ENCODE results near the gene ASAH2. TPM values are rescaled to one million over a fixed set of nuclear protein-coding genes. Genes with fewer than 3 reads are reported as not detected.

Gene ASAH2
- 0.31 and 0.49 TPM in 2 replicates for total RNA-seq

DNA sequence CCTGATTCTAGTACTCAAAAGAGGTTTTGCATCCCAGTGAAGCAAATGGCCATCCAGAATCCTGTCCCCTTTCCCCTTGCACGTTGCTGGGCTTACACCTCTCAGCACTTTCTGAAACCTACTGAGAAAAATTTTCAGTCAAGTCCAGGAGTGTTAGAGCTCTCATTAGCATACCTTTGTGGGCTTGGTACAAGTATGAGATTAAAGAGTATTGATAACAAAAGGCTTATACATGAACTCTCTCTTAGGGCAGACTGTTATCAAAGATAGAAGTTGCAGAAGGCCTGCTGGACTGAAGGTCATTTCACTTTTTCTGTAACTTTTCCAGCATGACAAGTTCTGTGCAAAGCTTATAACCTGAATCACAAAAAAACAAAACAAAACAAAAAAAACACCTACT, at the start of gene ASAH2:
TSS of gene ASAH2 (minus strand) at position 123 of the 400 bp plus-strand sequence. CDS start 2,906 bp downstream, outside the sequence.

Other genes with a start within 250 kb of the ASAH2 start
- 32.7 and 62.1 TPM in 2 replicates for gene WASHC2A, start 183.6 kb downstream of the ASAH2 start, total RNA-seq

All from bladder microvascular endothelial cell (primary cell).